ENCODE measurements around the gene PDCL2. TPM values are rescaled to one million over a fixed set of nuclear protein-coding genes. Genes with fewer than 3 reads are reported as not detected.

PDCL2 gene
- total and polyA plus RNA-seq, 2 of the 8 experiments (the other 6 are each of a cell fraction or from before 2014, with no cell fraction given), result not detected

DNA sequence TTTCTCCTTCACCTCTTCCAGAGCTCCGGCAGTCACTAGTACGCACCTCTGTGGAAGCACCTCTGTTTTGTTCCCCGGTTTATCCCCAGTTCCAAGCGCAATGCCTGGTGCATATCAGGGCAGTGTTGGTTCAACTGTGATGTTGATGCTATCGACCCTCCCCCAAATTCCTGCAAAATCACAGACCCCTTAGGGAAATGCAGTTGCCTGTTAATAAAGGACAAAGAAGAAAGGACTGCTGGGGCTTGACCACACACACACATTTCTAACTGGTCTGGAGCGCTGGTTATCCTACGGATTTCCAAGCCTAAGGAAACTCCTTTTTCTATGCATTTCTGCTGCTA lies 44.6 kb upstream of the PDCL2 start (continued):
- TF ChIP-seq CHD2 (IDR thresholded peaks at IDR 0.05; ENCODE audit: low read length) (no peak), POLR2AphosphoS5 (IDR thresholded peaks at IDR 0.05; ENCODE audit: low read depth, low read length) (no peak), TAF1 (IDR thresholded peaks at IDR 0.05; ENCODE audit: low read depth, low read length) (no peak), PHF8 (conservative IDR thresholded peaks at IDR 0.05; ENCODE audit: low read depth, low read length) (peak; percentile 7; the same call in 1 of the 2 replicates), BRCA1 (IDR thresholded peaks at IDR 0.05; ENCODE audit: low read depth, low read length) (no peak), ASH2L (IDR thresholded peaks at IDR 0.05; ENCODE audit: low read length) (no peak)
- TF ChIP-seq, protein P1, sequence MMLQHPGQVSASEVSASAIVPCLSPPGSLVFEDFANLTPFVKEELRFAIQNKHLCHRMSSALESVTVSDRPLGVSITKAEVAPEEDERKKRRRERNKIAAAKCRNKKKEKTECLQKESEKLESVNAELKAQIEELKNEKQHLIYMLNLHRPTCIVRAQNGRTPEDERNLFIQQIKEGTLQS (IDR thresholded peaks at IDR 0.05; ENCODE audit: insufficient read depth, low read depth, low read length), result no peak

All from H1 (cell line).